SK-MEL-5 (cell line): ENCODE data around the gene KLHL34. TPM values are rescaled to one million over a fixed set of nuclear protein-coding genes. Genes with fewer than 3 reads are reported as not detected.

ENCODE experiments used
- DNase-seq: peaks from one replicate; pipeline ENCODE4 v3.0.0-alpha.2; 2016; ENCODE audit warnings: low read depth, low spot score
- in situ Hi-C: cut with HindIII; loops from 2 replicates; pipeline ENCODE4 v1.10.0; 2016; ENCODE audit warnings: low sequenced_read_pairs, high pct_unique_total_duplicates, low pct_unique_long_range_greater_than_20kb
- polyA plus RNA-seq, 2 experiments: library from polyadenylated mRNA; depleted of rRNA; stranded (reverse); fragments of >200 nt; gene quantifications; 2 replicates each; pipeline ENCODE4 v1.2.3, GENCODE V29; 2015
- total RNA-seq: library from RNA; depleted of rRNA; stranded (reverse); fragments of >200 nt; shearing (Covaris generic); gene quantifications from 2 replicates; pipeline ENCODE4 v1.2.3, GENCODE V29; 2014; rRNA removed

The KLHL34 gene
- not detected in 2 replicates for total RNA-seq
- not detected in 2 replicates for polyA plus RNA-seq (2015; cell fraction: cytosol; rRNA removed)
- polyA plus RNA-seq (2015; cell fraction: nucleus; rRNA removed), result not detected in 2 replicates

- DNase-seq, result no peak
- in situ Hi-C loops, result no loop called here
These were observed at the start of gene KLHL34 for GRCh38 chrX:21658152-21658737. Gene KLHL34 (minus strand): TSS chrX:21658330. CDS start chrX:21657788, 542 bp downstream.

GRCh38 chrX:21705225-21705624 is 47.1 kb upstream of the KLHL34 start:
- in situ Hi-C loops, result no loop called here

GRCh38 chrX:21702725-21703124 is 44.6 kb upstream of the KLHL34 start:
- in situ Hi-C loops, result no loop called here
- no peak for DNase-seq

More at GRCh38 chrX:21705225-21705624, 47.1 kb upstream of the KLHL34 start:
- DNase-seq, result no peak

GRCh38 chrX:21700967-21701366 is 42.8 kb upstream of the KLHL34 start:
- no peak for DNase-seq
- in situ Hi-C loops, result no loop called here

- no peak for DNase-seq
- in situ Hi-C loops, result no loop called here
These were observed 42.1 kb upstream of the KLHL34 start for GRCh38 chrX:21700275-21700674.

- in situ Hi-C loops, result no loop called here
- no peak for DNase-seq
These were observed 41.0 kb upstream of the KLHL34 start for GRCh38 chrX:21699136-21699535.

GRCh38 chrX:21698272-21698671 is 40.1 kb upstream of the KLHL34 start:
- in situ Hi-C loops, result no loop called here
- no peak for DNase-seq

- no peak for DNase-seq
- in situ Hi-C loops, result no loop called here
These were observed 33.4 kb upstream of the KLHL34 start for GRCh38 chrX:21691512-21692018.

- in situ Hi-C loops, result no loop called here
- no peak for DNase-seq
These were observed 25.8 kb upstream of the KLHL34 start for GRCh38 chrX:21683941-21684340.

- no peak for DNase-seq
- in situ Hi-C loops, result no loop called here
These were observed 20.0 kb upstream of the KLHL34 start for GRCh38 chrX:21678048-21678612.

GRCh38 chrX:21675931-21676330 is 17.8 kb upstream of the KLHL34 start:
- in situ Hi-C loops, result no loop called here
- no peak for DNase-seq

- in situ Hi-C loops, result no loop called here
- no peak for DNase-seq
These were observed 16.5 kb upstream of the KLHL34 start for GRCh38 chrX:21674430-21675186.

- no peak for DNase-seq
- in situ Hi-C loops, result no loop called here
These were observed 8.5 kb upstream of the KLHL34 start for GRCh38 chrX:21666679-21667078.

- DNase-seq, result no peak
- in situ Hi-C loops, result no loop called here
These were observed 8.1 kb upstream of the KLHL34 start for GRCh38 chrX:21666252-21666651.

- DNase-seq, result no peak
- in situ Hi-C loops, result no loop called here
These were observed 4.6 kb upstream of the KLHL34 start for GRCh38 chrX:21662761-21663160.

- DNase-seq, result no peak
- in situ Hi-C loops, result no loop called here
These were observed 3.2 kb upstream of the KLHL34 start for GRCh38 chrX:21661316-21661715.

GRCh38 chrX:21660156-21660555 is 2.0 kb upstream of the KLHL34 start:
- DNase-seq, result no peak
- in situ Hi-C loops, result no loop called here

GRCh38 chrX:21659320-21659719 is 1.2 kb upstream of the KLHL34 start:
- DNase-seq, result no peak
- in situ Hi-C loops, result no loop called here

- in situ Hi-C loops, result no loop called here
- DNase-seq, result no peak
These were observed 616 bp upstream of the KLHL34 start for GRCh38 chrX:21658746-21659145.
